Epithelial cell of esophagus (primary cell): ENCODE results near the gene LPP.
A peak's percentile ranks its signal among the peaks of the same experiment; 100 is the strongest.

Experiments used
- DNase-seq: peaks from one replicate; pipeline ENCODE4 v3.0.0; 2010; ENCODE audit warnings: low read depth
- H3K4me3 ChIP-seq: 2 replicates; pipeline ENCODE4 v1.5.1; 2011; ENCODE audit warnings: mild to moderate bottlenecking, low read length, control low read depth
- CTCF ChIP-seq: IDR thresholded peaks from 2 replicates; pipeline ENCODE4 v1.5.1; 2011; ENCODE audit warnings: low read depth, mild to moderate bottlenecking, low read length, control low read depth, inconsistent platforms; ENCODE audit not compliant: insufficient read depth; ENCODE audit errors: missing control alignments

The LPP gene

GRCh38 chr3:188797045-188797444, 643.1 kb downstream of the LPP start:
- no peak overlapping the region for H3K4me3 ChIP-seq
- TF ChIP-seq CTCF = no peak
- no peak for DNase-seq

- no peak for DNase-seq
- H3K4me3 ChIP-seq = no peak overlapping the region
- no peak for TF ChIP-seq CTCF
Measured at GRCh38 chr3:188798556-188799145, 644.7 kb downstream of the LPP start.

DNA sequence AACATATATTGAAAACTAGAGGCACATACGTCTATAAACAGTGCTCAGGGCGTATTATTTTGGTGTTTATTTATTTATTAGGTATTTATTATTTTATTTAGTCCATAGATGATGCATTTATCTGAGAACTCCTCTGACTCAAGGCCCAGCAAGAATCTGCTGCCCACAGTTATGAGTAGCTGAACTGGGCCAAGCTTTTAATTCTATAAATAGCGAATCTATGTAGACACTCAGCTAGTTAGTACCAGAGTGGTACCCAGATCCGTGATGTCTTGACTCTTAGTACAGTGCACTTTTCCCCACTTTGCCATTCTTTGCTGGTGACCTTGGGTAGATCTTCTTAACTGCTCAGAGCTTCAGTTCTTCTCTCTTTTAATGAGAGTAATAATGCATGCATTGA, 647.4 kb downstream of the LPP start:
- DNase-seq = no peak
- H3K4me3 ChIP-seq = no peak overlapping the region
- no peak for TF ChIP-seq CTCF

- H3K4me3 ChIP-seq = no peak overlapping the region
- no peak for DNase-seq
- no peak for TF ChIP-seq CTCF
Measured at GRCh38 chr3:188802645-188803044, 648.7 kb downstream of the LPP start.

DNA sequence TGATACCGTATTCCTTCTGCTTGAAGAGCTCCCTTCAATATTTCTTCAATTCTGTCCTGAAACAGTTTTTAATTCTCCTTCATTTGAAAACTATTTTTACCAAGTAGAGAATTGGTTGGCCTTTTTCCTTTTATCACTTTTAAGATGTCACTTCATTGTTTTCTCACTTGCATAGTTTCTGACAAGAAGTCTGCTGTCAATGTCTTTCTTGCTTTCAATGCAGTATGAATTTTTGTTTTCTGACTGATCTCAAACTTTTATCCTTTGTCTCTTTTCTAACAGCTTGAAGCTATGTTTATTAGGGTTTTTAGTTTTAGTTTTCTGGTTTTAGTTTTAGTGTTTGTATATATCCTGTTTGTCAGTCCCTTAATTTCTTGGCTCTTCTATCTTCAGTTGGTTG, 653.0 kb downstream of the LPP start:
- no peak for TF ChIP-seq CTCF
- DNase-seq = peak; percentile 15
- no peak overlapping the region for H3K4me3 ChIP-seq

DNA sequence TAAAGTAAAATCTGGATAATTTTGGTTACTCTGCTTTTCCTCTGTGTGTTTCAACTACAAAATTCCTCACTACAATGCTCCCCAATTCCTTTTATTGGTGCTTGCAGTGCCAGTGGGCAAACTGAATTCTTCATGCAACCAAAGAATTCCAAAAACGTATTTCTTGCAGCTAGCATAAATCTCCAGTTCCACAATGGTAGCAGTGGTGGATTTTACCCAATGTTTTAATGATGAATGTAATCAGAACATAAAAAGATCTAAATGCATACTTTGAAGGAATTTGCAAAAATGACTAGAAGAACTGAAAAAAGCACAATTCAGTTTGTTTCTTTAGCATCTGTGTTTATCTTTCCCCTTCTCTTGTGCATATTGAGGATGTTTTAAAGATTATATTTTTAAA, 658.2 kb downstream of the LPP start:
- DNase-seq = no peak
- no peak for TF ChIP-seq CTCF
- no peak overlapping the region for H3K4me3 ChIP-seq

DNA sequence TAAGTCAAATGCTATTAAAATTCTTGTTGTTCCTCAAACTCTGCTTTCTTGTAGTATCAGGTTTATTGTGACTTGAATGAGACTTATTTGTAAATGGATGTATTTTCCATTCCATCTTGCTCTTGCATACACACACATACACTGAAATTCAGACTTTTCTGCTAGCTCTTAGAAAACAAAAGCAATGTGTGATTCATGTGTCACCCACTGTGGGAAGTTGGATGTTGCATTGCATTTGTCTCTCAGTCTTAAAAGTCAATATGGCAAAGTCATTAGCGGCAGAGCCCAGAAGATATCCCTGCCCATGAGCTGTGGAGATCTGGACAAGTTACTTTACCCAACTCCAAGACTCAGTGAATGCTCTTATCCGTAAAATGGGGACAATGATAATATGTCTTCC, 660.6 kb downstream of the LPP start:
- no peak overlapping the region for H3K4me3 ChIP-seq
- TF ChIP-seq CTCF = no peak
- DNase-seq = no peak
